SU-DHL-6 (cell line): Measurements from ENCODE around the gene MEGF10.

Source experiments
- EZH2phosphoT487 ChIP-seq: fragments of 200-600 bp; sonication (generic), shearing (Covaris generic); conservative IDR thresholded peaks from 2 replicates; pipeline ENCODE4 v1.6.1; 2018; ENCODE audit warnings: mild to moderate bottlenecking, antibody characterized with exemption, low read length, moderate library complexity, mixed read lengths
- TF ChIP-seq, protein P1 (sequence below): fragments of 200-600 bp; sonication (generic); IDR thresholded peaks from one replicate; pipeline ENCODE4 v1.5.1; 2017; ENCODE audit warnings: antibody characterized with exemption, mild to moderate bottlenecking, low read length, moderate library complexity; ENCODE audit not compliant: insufficient read depth, poor library complexity, severe bottlenecking

DNA sequence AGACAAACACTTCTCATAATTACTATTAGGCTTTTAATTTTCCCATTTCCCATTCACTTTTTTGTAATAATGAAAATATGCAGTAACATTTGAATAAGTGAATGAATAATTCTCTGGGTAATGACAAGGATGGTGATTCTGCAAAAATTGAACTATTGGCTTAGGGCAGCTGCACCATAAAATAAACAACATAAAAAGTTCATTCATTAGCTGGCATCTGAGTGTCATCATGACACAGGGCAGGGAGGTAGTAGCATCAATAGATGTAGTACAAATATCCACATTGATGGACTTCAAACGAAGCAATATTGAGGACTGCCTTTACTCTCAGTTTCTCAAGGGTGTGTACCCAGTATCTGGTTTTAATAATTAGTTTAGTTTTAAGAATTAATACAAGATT, 4.9 kb downstream of the MEGF10 start:
- TF ChIP-seq, protein P1, sequence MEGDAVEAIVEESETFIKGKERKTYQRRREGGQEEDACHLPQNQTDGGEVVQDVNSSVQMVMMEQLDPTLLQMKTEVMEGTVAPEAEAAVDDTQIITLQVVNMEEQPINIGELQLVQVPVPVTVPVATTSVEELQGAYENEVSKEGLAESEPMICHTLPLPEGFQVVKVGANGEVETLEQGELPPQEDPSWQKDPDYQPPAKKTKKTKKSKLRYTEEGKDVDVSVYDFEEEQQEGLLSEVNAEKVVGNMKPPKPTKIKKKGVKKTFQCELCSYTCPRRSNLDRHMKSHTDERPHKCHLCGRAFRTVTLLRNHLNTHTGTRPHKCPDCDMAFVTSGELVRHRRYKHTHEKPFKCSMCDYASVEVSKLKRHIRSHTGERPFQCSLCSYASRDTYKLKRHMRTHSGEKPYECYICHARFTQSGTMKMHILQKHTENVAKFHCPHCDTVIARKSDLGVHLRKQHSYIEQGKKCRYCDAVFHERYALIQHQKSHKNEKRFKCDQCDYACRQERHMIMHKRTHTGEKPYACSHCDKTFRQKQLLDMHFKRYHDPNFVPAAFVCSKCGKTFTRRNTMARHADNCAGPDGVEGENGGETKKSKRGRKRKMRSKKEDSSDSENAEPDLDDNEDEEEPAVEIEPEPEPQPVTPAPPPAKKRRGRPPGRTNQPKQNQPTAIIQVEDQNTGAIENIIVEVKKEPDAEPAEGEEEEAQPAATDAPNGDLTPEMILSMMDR, result no peak
- no peak for TF ChIP-seq EZH2phosphoT487
